OCI-LY7 (cell line): ENCODE results near the gene TMC1. TPM values are rescaled to one million over a fixed set of nuclear protein-coding genes. Genes with fewer than 3 reads are reported as not detected.

Source experiments
- BruUV-seq: library from RNA; stranded (reverse); fragments of 400-500 nt; replicated peaks from 2 replicates; lab custom pipeline; 2021; lab: Mats Ljungman, UMichigan
- CTCF ChIA-PET: fragments of 300-600 bp; sonication (Branson Sonifier 250); formaldehyde crosslinking; loops from one replicate; lab custom pipeline; 2022; ENCODE audit warnings: antibody characterized with exemption; ENCODE audit not compliant: unreplicated experiment; lab: Charles Lee
- POLR2A ChIA-PET: fragments of 300-600 bp; sonication (Branson Sonifier 250); formaldehyde crosslinking; loops from one replicate; lab custom pipeline; 2022; ENCODE audit warnings: antibody characterized with exemption; lab: Charles Lee
- DNase-seq: peaks from one replicate; pipeline ENCODE4 v3.0.0-alpha.2; 2015; ENCODE audit warnings: low spot score
- H2AFZ ChIP-seq: fragments of 200-600 bp; sonication (generic), shearing (Covaris generic); 2 replicates; pipeline ENCODE4 v1.6.1; 2014; ENCODE audit warnings: mild to moderate bottlenecking, antibody characterized with exemption, low read length, moderate library complexity
- H3K27ac ChIP-seq: fragments of 200-600 bp; sonication (generic); 2 replicates; pipeline ENCODE4 v1.5.1; 2014; ENCODE audit warnings: mixed run types, low read depth, mild to moderate bottlenecking, moderate library complexity, low read length, inconsistent platforms; ENCODE audit not compliant: poor library complexity, severe bottlenecking
- H3K36me3 ChIP-seq: fragments of 200-600 bp; sonication (generic); 2 replicates; pipeline ENCODE4 v1.6.1; 2014; ENCODE audit warnings: mild to moderate bottlenecking, antibody characterized with exemption, low read length, moderate library complexity, mixed read lengths; ENCODE audit not compliant: insufficient read depth
- H3K4me1 ChIP-seq: fragments of 200-600 bp; sonication (generic); 2 replicates; pipeline ENCODE4 v1.5.1; 2014; ENCODE audit warnings: mild to moderate bottlenecking, low read length; ENCODE audit not compliant: insufficient read depth, poor library complexity, severe bottlenecking
- H3K4me2 ChIP-seq: fragments of 200-600 bp; sonication (generic); 2 replicates; pipeline ENCODE4 v1.6.1; 2014; ENCODE audit warnings: mild to moderate bottlenecking, low read length
- H3K4me3 ChIP-seq: fragments of 200-600 bp; sonication (generic); 2 replicates; pipeline ENCODE4 v1.5.1; 2014; ENCODE audit warnings: mild to moderate bottlenecking, low read depth, low read length; ENCODE audit not compliant: poor library complexity, severe bottlenecking
- H3K79me2 ChIP-seq: fragments of 200-600 bp; sonication (generic); 2 replicates; pipeline ENCODE4 v1.6.1; 2016; ENCODE audit warnings: low read depth, mild to moderate bottlenecking, low read length, moderate library complexity, mixed read lengths; ENCODE audit not compliant: insufficient read depth
- H3K9me2 ChIP-seq: fragments of 200-600 bp; sonication (generic); 2 replicates; pipeline ENCODE4 v1.6.1; 2016; ENCODE audit warnings: mild to moderate bottlenecking, low read length, mixed read lengths; ENCODE audit not compliant: insufficient read depth
- H3K9me3 ChIP-seq: fragments of 200-600 bp; sonication (generic); 2 replicates; pipeline ENCODE4 v1.6.1; 2014; ENCODE audit warnings: mild to moderate bottlenecking, mixed run types, low read length, mixed read lengths
- H4K20me1 ChIP-seq: fragments of 200-600 bp; sonication (generic); 2 replicates; pipeline ENCODE4 v1.6.1; 2014; ENCODE audit warnings: mild to moderate bottlenecking, antibody characterized with exemption, low read length, moderate library complexity, mixed read lengths; ENCODE audit not compliant: insufficient read depth
- EZH2phosphoT487 ChIP-seq: fragments of 200-600 bp; sonication (generic); IDR thresholded peaks from 2 replicates; pipeline ENCODE4 v1.6.1; 2018; ENCODE audit warnings: low read depth, borderline replicate concordance, mild to moderate bottlenecking, mixed run types, antibody characterized with exemption, low read length, moderate library complexity, mixed read lengths
- intact Hi-C: fragments of 100-400 bp; cut with micrococcal nuclease; formaldehyde crosslinking; loops from one replicate; pipeline ENCODE4 v1.10.0; 2022; ENCODE audit not compliant: unreplicated experiment
- total RNA-seq, 2 experiments: library from RNA; depleted of rRNA in 1 of 2; stranded (reverse); fragments of >200 nt in 1 of 2; shearing (Covaris generic) in 1 of 2; gene quantifications; 2 replicates each; pipeline ENCODE4 v1.2.3, GENCODE V29; 2014 to 2022
- TF ChIP-seq, protein P1 (sequence below): fragments of 200-600 bp; sonication (generic); conservative IDR thresholded peaks from 2 replicates; pipeline ENCODE4 v1.5.1; 2014; ENCODE audit warnings: mild to moderate bottlenecking, antibody characterized with exemption, low read length, moderate library complexity, mixed read lengths

TMC1 gene
- total RNA-seq, 2 experiments from 2014 or later, result not detected

DNA sequence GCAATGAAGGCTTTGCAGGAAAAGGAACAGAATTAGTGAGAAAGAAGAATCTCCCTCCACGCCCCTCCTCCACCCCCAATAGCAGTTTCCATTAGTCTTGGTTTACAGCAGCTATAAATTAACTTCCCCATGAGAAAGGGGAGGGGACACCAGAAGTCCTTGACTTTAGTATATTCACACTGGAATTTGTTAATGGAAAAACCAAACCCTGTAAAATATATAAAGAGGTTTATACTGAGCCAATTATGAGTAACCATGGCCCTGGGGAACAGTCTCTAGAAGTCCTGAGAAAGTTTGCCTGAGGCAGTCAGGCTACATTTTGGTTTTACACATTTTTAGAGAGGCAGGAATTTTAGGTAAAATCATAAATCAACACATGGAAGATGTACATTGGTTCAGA, 342.9 kb downstream of the TMC1 start:
- no peaks in the 10 kb centered on the region for H3K36me3 ChIP-seq
- no peaks in the 10 kb centered on the region for H4K20me1 ChIP-seq
- ChIA-PET POLR2A (no interaction called here), CTCF (no interaction called here)
- H3K27ac ChIP-seq, result no peak overlapping the region
- H3K9me3 ChIP-seq, result no peaks in the 10 kb centered on the region
- H3K4me3 ChIP-seq, result no peak overlapping the region
- H3K79me2 ChIP-seq, result no peaks in the 10 kb centered on the region
- intact Hi-C loops, result no loop called here
- no peak overlapping the region for H2AFZ ChIP-seq
- H3K4me2 ChIP-seq, result no peak overlapping the region
- no peak for DNase-seq
- TF ChIP-seq EZH2phosphoT487, result no peak
- TF ChIP-seq, protein P1, sequence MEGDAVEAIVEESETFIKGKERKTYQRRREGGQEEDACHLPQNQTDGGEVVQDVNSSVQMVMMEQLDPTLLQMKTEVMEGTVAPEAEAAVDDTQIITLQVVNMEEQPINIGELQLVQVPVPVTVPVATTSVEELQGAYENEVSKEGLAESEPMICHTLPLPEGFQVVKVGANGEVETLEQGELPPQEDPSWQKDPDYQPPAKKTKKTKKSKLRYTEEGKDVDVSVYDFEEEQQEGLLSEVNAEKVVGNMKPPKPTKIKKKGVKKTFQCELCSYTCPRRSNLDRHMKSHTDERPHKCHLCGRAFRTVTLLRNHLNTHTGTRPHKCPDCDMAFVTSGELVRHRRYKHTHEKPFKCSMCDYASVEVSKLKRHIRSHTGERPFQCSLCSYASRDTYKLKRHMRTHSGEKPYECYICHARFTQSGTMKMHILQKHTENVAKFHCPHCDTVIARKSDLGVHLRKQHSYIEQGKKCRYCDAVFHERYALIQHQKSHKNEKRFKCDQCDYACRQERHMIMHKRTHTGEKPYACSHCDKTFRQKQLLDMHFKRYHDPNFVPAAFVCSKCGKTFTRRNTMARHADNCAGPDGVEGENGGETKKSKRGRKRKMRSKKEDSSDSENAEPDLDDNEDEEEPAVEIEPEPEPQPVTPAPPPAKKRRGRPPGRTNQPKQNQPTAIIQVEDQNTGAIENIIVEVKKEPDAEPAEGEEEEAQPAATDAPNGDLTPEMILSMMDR, result no peak
- BruUV-seq, result no TSS peak
- no peaks in the 10 kb centered on the region for H3K9me2 ChIP-seq
- H3K4me1 ChIP-seq, result no peaks in the 10 kb centered on the region

DNA sequence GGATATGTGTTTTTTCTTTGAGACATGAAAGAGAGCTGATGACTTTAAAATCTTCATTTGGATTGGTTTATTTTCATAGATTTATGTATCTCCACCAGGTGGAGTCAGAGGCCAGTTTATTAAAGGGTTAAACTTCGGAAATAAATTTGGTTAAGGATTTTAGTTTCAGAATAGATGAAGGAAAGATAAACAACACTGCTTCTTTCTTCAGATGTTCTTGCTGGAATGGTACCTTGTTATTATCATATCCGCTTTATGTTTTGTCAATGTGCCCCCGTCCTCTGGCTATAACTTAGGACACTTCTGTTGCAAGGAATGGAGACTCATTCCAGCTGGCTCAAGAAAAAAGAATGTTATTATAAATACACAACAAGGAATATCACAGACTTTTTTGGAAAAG, 350.3 kb downstream of the TMC1 start:
- Histone ChIP-seq H3K9me2 (no peaks in the 10 kb centered on the region), H3K4me2 (no peak overlapping the region), H2AFZ (no peak overlapping the region), H3K9me3 (no peaks in the 10 kb centered on the region), H3K4me3 (no peak overlapping the region), H3K36me3 (no peaks in the 10 kb centered on the region), H3K4me1 (no peaks in the 10 kb centered on the region), H3K79me2 (no peaks in the 10 kb centered on the region), H3K27ac (no peak overlapping the region), H4K20me1 (no peaks in the 10 kb centered on the region)
- no peak for TF ChIP-seq EZH2phosphoT487
- TF ChIP-seq, protein P1, result peak; percentile 60
- no peak for DNase-seq
- ChIA-PET CTCF (no interaction called here), POLR2A (interaction anchor here (0.7 kb wide), 1 partner anchor 151 kb away, joined by 3 read pairs; no protein-coding TSS in a partner anchor)
- intact Hi-C loops, result loop anchor here (5.0 kb wide), 1 partner anchor 311 kb away; no protein-coding TSS in a partner anchor
- no TSS peak for BruUV-seq

DNA sequence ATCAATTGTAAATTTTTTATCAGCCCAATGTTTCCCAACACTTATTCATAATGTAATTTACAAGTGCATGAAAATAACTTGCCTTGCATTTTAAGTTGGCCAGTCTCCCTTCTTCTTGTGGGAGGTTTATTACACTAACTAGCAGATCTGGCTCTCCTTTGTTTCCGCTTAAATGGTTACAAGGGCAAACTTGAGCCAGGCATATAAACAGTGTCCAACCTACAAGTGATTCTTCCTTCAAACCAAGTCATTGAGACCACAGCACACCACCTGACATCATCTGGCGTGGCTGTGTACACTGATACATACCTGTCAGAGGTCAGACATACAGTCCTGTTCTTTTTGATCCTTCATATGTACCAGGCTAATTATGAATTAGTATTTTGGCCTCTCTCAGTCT, 351.3 kb downstream of the TMC1 start:
- TF ChIP-seq, protein P1, result no peak
- TF ChIP-seq EZH2phosphoT487, result no peak
- H3K27ac ChIP-seq, result no peak overlapping the region
- DNase-seq, result no peak
- intact Hi-C loops, result loop anchor here (5.0 kb wide), 1 partner anchor 310 kb away; no protein-coding TSS in a partner anchor
- no peaks in the 10 kb centered on the region for H3K79me2 ChIP-seq
- no peak overlapping the region for H3K4me2 ChIP-seq
- no peaks in the 10 kb centered on the region for H3K9me3 ChIP-seq
- no peaks in the 10 kb centered on the region for H3K9me2 ChIP-seq
- H4K20me1 ChIP-seq, result no peaks in the 10 kb centered on the region
- no peaks in the 10 kb centered on the region for H3K36me3 ChIP-seq
- POLR2A ChIA-PET, result no interaction called here
- CTCF ChIA-PET, result no interaction called here
- H3K4me3 ChIP-seq, result no peak overlapping the region
- H3K4me1 ChIP-seq, result no peaks in the 10 kb centered on the region
- BruUV-seq, result no TSS peak
- no peak overlapping the region for H2AFZ ChIP-seq
